SK-N-SH (cell line): ENCODE results near the gene HAAO.

Source experiments
- CHD2 ChIP-seq: fragments of 150-350 bp; IDR thresholded peaks from 2 replicates; pipeline ENCODE4 v1.6.1; 2018; ENCODE audit warnings: low read length; ENCODE audit not compliant: partially characterized antibody
- CTCF ChIP-seq: fragments of 200-600 bp; sonication (generic); IDR thresholded peaks from 2 replicates; pipeline ENCODE4 v1.6.1; 2017; ENCODE audit warnings: antibody characterized with exemption, mild to moderate bottlenecking, moderate library complexity
- EP300 ChIP-seq, 2 experiments: IDR thresholded peaks; 2 replicates each; pipeline versions ENCODE4 v1.4.0 to v1.6.1; 2012; ENCODE audit warnings: borderline replicate concordance in 1 of 2, low read depth in 1 of 2, low read length in 1 of 2
- FOXJ3 ChIP-seq: sonication (generic); formaldehyde crosslinking; IDR thresholded peaks from 2 replicates; pipeline ENCODE4 v1.5.1; 2020; ENCODE audit warnings: mild to moderate bottlenecking, missing genetic modification reagents
- GATA2 ChIP-seq: sonication (generic); formaldehyde crosslinking; IDR thresholded peaks from 2 replicates; pipeline ENCODE4 v1.5.0; 2020; ENCODE audit warnings: mild to moderate bottlenecking, missing genetic modification reagents
- RAD21 ChIP-seq: IDR thresholded peaks from 2 replicates; pipeline ENCODE4 v1.6.1; 2012; ENCODE audit warnings: mild to moderate bottlenecking, low read length
- RFX5 ChIP-seq: IDR thresholded peaks from 2 replicates; pipeline ENCODE4 v1.6.1; 2012; ENCODE audit warnings: mild to moderate bottlenecking, improper control_type of control experiment, low read length
- TCF12 ChIP-seq: IDR thresholded peaks from 2 replicates; pipeline ENCODE4 v1.4.0; 2012
- USF2 ChIP-seq: fragments of 150-350 bp; IDR thresholded peaks from 2 replicates; pipeline ENCODE4 v1.6.1; 2017; ENCODE audit warnings: antibody characterized with exemption, low read length, low read depth, borderline replicate concordance

- TF ChIP-seq FOXJ3 (CRISPR knock-in tag): no peak
- no peak for TF ChIP-seq CTCF
- TF ChIP-seq GATA2: no peak
- TF ChIP-seq USF2: no peak
- TF ChIP-seq EP300 (IDR thresholded peaks at IDR 0.05; ENCODE audit: borderline replicate concordance in 1 of 2, low read depth in 1 of 2, low read length in 1 of 2): no peak
- no peak for TF ChIP-seq CHD2
- TF ChIP-seq TCF12: no peak
- TF ChIP-seq RAD21: no peak
- no peak for TF ChIP-seq RFX5
Observed at GRCh38 chr2:42829671-42830440, 37.5 kb upstream of the HAAO start.
